Measurements from ENCODE around the gene TUBG1. TPM values are rescaled to one million over a fixed set of nuclear protein-coding genes. Genes with fewer than 3 reads are reported as not detected.
"Not testable (repeated sequence)": the region's sequence is repeated elsewhere in the genome, so short reads cannot be mapped to it uniquely, and the experiment has no call there.

TUBG1 gene
- total RNA-seq, 4 donors from 2014 or later, result 54.7 to 125 (median 91.7) TPM

GRCh38 chr17:42607769-42608168 is 1.7 kb upstream of the TUBG1 start:
- in situ Hi-C loops (cut with MboI; ENCODE audit: low sequenced_read_pairs in 4 of 4) (no loop called here), intact Hi-C loops (cut with DNase I; ENCODE audit: low total_unique reads) (no loop called here)
- DNase-seq (no peak), ATAC-seq (no peak)
- TF ChIP-seq CTCF (IDR thresholded peaks at IDR 0.05 in 4 of 5, conservative IDR thresholded peaks at IDR 0.05 in 1 of 5) (no peak), POLR2A (IDR thresholded peaks at IDR 0.05) (no peak)
- Histone ChIP-seq H3K36me3 (peaks cover 0 to 11% of the 10 kb centered on the region in 2 donors), H3K27me3 (no peaks in the 10 kb centered on the region), H3K4me3 (peak overlapping the region; percentile 92 to 100 (median 94)), H3K27ac (peak overlapping the region; percentile 93 to 99 (median 96)), H3K4me1 (peaks cover 49 to 51% of the 10 kb centered on the region in 2 donors), H3K9me3 (no peaks in the 10 kb centered on the region)

GRCh38 chr17:42608305-42609181 is 940 bp upstream of the TUBG1 start:
- no peaks in the 10 kb centered on the region for H3K27me3 ChIP-seq
- peak; percentile 55 to 57 for ATAC-seq
- intact Hi-C loops (cut with DNase I; ENCODE audit: low total_unique reads), result loop anchor here (1.0 kb wide), 2 partner anchors 31 to 71 kb away; partner anchors contain the start of gene PSMC3IP
- H3K4me1 ChIP-seq, result peaks cover 49 to 51% of the 10 kb centered on the region in 2 donors
- DNase-seq, result no peak
- peak overlapping the region; percentile 92 to 100 (median 94) for H3K4me3 ChIP-seq
- H3K36me3 ChIP-seq, result peaks cover 0 to 19% of the 10 kb centered on the region in 2 donors
- peak in 1 of 5 experiments; percentile 38 for TF ChIP-seq CTCF (IDR thresholded peaks at IDR 0.05 in 4 of 5, conservative IDR thresholded peaks at IDR 0.05 in 1 of 5)
- TF ChIP-seq POLR2A (IDR thresholded peaks at IDR 0.05), result no peak
- H3K9me3 ChIP-seq, result no peaks in the 10 kb centered on the region
- peak overlapping the region; percentile 93 to 99 (median 96) for H3K27ac ChIP-seq
- in situ Hi-C loops (cut with MboI; ENCODE audit: low sequenced_read_pairs in 4 of 4), result no loop called here

- Histone ChIP-seq H3K27ac (peak overlapping the region; percentile 93 to 99 (median 96)), H3K4me1 (peaks cover 41 to 44% of the 10 kb centered on the region in 2 donors), H3K36me3 (peaks cover 0 to 34% of the 10 kb centered on the region in 2 donors), H3K4me3 (peak overlapping the region; percentile 75 to 100 (median 94))
- intact Hi-C loops (cut with DNase I; ENCODE audit: low total_unique reads), result loop anchor here (1.0 kb wide), 2 partner anchors 33 to 69 kb away; partner anchors contain the start of gene PSMC3IP
- not testable (repeated sequence) for H3K27me3 ChIP-seq, H3K9me3 ChIP-seq
- DNase-seq, result peak; percentile 45 to 74
- in situ Hi-C loops (cut with MboI; ENCODE audit: low sequenced_read_pairs in 4 of 4), result loop anchor here in 2 of 4 donors (10.0 kb wide), 2 partner anchors 55 to 65 kb away; partner anchors contain the start of gene PLEKHH3 (in 1 of the 2)
- peak; percentile 56 to 64 for ATAC-seq
These were observed 625 bp downstream of the TUBG1 start for GRCh38 chr17:42609814-42610801.

- Histone ChIP-seq H3K4me3 (no peak overlapping the region), H3K9me3 (no peaks in the 10 kb centered on the region), H3K4me1 (peaks cover 27 to 29% of the 10 kb centered on the region in 2 donors), H3K27me3 (no peaks in the 10 kb centered on the region), H3K27ac (no peak overlapping the region), H3K36me3 (peaks cover 0 to 44% of the 10 kb centered on the region in 2 donors)
- TF ChIP-seq POLR2A (IDR thresholded peaks at IDR 0.05) (no peak), CTCF (IDR thresholded peaks at IDR 0.05 in 4 of 5, conservative IDR thresholded peaks at IDR 0.05 in 1 of 5) (no peak)
- intact Hi-C loops (cut with DNase I; ENCODE audit: low total_unique reads) (no loop called here), in situ Hi-C loops (cut with MboI; ENCODE audit: low sequenced_read_pairs in 4 of 4) (loop anchor here in 2 of 4 donors (10.0 kb wide), 2 partner anchors 53 to 63 kb away; partner anchors contain the start of gene PLEKHH3 (in 1 of the 2))
- DNase-seq, result no peak
- no peak for ATAC-seq
These were observed 2.5 kb downstream of the TUBG1 start for GRCh38 chr17:42612013-42612412.
